Activated T-helper 1 cell treated with Interleukin-2 at 50 U/mL for 16 hours (primary cell): ENCODE data around the gene SYCP2L.
A peak's percentile ranks its signal among the peaks of the same experiment; 100 is the strongest.
"Not testable (repeated sequence)": the region's sequence is repeated elsewhere in the genome, so short reads cannot be mapped to it uniquely, and the experiment has no call there.

Source experiments
- DNase-seq: peaks from one replicate; pipeline ENCODE4 v3.0.0-alpha.2; 2020; ENCODE audit warnings: low read depth

Gene SYCP2L

GRCh38 chr6:10886691-10887502 is at the start of gene SYCP2L:
TSS of gene SYCP2L (plus strand) at chr6:10887052. CDS start at chr6:10887127, 75 bp downstream.
- no peak for DNase-seq

- no peak for DNase-seq
Observed at GRCh38 chr6:10837622-10837994, 49.2 kb upstream of the SYCP2L start.

- peak; percentile 69 for DNase-seq
Observed at GRCh38 chr6:10837995-10838793, 48.7 kb upstream of the SYCP2L start, which contains the start of gene MAK. TSS of gene MAK (minus strand) at chr6:10838539. CDS start at chr6:10830648, 7,891 bp downstream.

GRCh38 chr6:10838794-10839333 is 48.0 kb upstream of the SYCP2L start:
- DNase-seq = no peak

GRCh38 chr6:10843554-10843953 is 43.3 kb upstream of the SYCP2L start:
- DNase-seq = no peak

GRCh38 chr6:10847684-10848083 is 39.2 kb upstream of the SYCP2L start:
- no peak for DNase-seq

GRCh38 chr6:10849901-10850300 is 37.0 kb upstream of the SYCP2L start:
- no peak for DNase-seq

- no peak for DNase-seq
Observed at GRCh38 chr6:10850728-10851127, 36.1 kb upstream of the SYCP2L start.

GRCh38 chr6:10852361-10852960 is 34.4 kb upstream of the SYCP2L start:
- DNase-seq = no peak

- not testable (repeated sequence) for DNase-seq
Observed at GRCh38 chr6:10853849-10854300, 33.0 kb upstream of the SYCP2L start.

- DNase-seq = no peak
Observed at GRCh38 chr6:10854922-10855632, 31.8 kb upstream of the SYCP2L start.

GRCh38 chr6:10857259-10857658 is 29.6 kb upstream of the SYCP2L start:
- DNase-seq = no peak

- no peak for DNase-seq
Observed at GRCh38 chr6:10861086-10861485, 25.8 kb upstream of the SYCP2L start.

- DNase-seq = no peak
Observed at GRCh38 chr6:10862361-10862760, 24.5 kb upstream of the SYCP2L start.

- not testable (repeated sequence) for DNase-seq
Observed at GRCh38 chr6:10863031-10863430, 23.8 kb upstream of the SYCP2L start.

- not testable (repeated sequence) for DNase-seq
Observed at GRCh38 chr6:10866709-10867108, 20.1 kb upstream of the SYCP2L start.

- no peak for DNase-seq
Observed at GRCh38 chr6:10867952-10868351, 18.9 kb upstream of the SYCP2L start.

GRCh38 chr6:10873374-10873773 is 13.5 kb upstream of the SYCP2L start:
- no peak for DNase-seq

GRCh38 chr6:10874207-10874606 is 12.6 kb upstream of the SYCP2L start:
- no peak for DNase-seq

- no peak for DNase-seq
Observed at GRCh38 chr6:10875026-10875425, 11.8 kb upstream of the SYCP2L start.

GRCh38 chr6:10877012-10877411 is 9.8 kb upstream of the SYCP2L start:
- DNase-seq = no peak

- no peak for DNase-seq
Observed at GRCh38 chr6:10877871-10878270, 9.0 kb upstream of the SYCP2L start.
